SK-N-DZ (cell line): ENCODE measurements around the gene MICAL1. TPM values are rescaled to one million over a fixed set of nuclear protein-coding genes. Genes with fewer than 3 reads are reported as not detected.

Source experiments
- DNase-seq: peaks from one replicate; pipeline ENCODE4 v3.0.0-alpha.2; 2015; ENCODE audit warnings: low spot score
- polyA plus RNA-seq, 2 experiments: library from polyadenylated mRNA; depleted of rRNA; stranded (reverse); fragments of >200 nt; gene quantifications; 2 replicates each; pipeline ENCODE4 v1.2.3, GENCODE V29; 2014

Gene MICAL1, protein sequence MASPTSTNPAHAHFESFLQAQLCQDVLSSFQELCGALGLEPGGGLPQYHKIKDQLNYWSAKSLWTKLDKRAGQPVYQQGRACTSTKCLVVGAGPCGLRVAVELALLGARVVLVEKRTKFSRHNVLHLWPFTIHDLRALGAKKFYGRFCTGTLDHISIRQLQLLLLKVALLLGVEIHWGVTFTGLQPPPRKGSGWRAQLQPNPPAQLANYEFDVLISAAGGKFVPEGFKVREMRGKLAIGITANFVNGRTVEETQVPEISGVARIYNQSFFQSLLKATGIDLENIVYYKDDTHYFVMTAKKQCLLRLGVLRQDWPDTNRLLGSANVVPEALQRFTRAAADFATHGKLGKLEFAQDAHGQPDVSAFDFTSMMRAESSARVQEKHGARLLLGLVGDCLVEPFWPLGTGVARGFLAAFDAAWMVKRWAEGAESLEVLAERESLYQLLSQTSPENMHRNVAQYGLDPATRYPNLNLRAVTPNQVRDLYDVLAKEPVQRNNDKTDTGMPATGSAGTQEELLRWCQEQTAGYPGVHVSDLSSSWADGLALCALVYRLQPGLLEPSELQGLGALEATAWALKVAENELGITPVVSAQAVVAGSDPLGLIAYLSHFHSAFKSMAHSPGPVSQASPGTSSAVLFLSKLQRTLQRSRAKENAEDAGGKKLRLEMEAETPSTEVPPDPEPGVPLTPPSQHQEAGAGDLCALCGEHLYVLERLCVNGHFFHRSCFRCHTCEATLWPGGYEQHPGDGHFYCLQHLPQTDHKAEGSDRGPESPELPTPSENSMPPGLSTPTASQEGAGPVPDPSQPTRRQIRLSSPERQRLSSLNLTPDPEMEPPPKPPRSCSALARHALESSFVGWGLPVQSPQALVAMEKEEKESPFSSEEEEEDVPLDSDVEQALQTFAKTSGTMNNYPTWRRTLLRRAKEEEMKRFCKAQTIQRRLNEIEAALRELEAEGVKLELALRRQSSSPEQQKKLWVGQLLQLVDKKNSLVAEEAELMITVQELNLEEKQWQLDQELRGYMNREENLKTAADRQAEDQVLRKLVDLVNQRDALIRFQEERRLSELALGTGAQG
- polyA plus RNA-seq (2014; cell fraction: cytosol; rRNA removed), result 66.2 and 77.1 TPM in 2 replicates
- polyA plus RNA-seq (2014; cell fraction: nucleus; rRNA removed), result 532 and 756 TPM in 2 replicates

DNA sequence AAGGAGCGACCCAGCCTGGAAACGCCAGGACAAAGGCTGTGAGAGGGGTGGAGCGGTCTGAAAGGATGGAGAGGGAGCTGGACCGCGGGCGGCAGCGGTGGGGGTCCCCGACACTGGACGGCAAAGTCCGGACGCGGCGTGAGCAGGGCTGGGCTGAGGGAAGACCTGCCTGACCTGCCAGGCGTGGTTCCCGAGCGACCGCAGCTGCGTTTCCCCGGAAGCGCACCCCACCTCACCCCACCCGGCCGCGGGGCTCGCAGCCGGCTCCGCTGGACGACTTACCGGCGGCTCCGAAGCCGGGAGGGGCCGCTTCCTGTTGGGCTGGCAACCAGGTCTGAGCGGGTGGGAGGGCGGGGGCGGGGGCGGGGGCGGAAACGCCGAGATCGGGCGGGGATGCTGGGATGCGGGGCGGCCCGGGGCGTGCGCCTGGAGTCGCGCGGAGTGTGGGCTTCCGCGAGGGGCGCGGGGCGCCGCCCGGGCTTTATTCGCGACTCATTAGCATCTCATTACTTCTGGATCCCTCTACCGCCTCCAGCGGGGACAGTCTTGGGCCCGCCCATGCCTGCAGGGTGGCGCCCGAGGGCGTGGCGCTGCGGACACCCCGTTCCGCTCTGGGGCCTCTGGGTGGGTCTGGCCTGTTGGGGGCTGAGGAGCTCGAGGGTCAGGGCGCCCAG lies at the start of gene MICAL1:
TSS of gene MICAL1 (minus strand) at position 336 of the 674 bp plus-strand sequence. CDS start 1,576 bp downstream, outside the sequence.
- peak; percentile 83 for DNase-seq

DNA sequence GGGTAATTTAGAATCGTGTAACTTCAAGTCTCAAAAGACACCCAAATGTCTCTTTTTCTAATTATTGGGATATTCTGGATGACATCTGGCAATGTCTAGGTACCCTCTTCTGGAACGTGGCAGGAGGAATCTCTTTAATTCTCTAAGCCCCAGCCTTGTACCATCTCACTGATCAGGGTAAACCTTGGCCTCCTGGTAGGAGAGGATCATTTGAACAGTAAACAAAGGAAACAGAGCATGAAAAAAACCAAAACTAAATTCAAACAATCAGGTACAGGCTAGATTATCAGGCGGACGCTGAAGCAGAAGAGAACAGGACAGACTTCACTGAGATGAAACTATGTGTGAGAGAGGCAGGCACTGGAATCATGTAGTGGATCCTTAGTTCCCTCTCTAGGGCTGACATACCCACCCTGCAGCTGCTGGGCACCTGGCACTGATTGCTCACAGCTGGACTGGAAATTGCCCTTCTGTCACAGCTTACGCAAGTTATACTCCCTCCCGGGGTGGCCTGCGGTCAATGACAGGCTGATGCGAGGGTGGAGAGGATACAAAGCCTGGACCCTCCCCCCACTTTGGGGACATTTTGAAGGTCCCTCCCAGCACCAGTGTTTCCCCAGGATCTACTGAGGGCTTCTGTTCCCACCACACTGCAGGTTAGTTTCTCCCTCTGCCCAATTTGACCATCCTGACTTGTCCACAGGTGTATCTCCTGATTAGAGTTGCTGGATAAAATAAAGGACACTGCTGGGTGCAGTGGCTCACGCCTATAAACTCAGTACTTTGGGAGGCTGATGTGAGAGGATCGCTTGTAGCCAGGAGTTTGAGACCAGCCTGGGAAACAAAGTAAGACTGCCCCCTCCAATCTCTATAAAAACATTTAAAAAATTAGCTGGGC lies 48.0 kb upstream of the MICAL1 start:
- DNase-seq, result no peak

DNA sequence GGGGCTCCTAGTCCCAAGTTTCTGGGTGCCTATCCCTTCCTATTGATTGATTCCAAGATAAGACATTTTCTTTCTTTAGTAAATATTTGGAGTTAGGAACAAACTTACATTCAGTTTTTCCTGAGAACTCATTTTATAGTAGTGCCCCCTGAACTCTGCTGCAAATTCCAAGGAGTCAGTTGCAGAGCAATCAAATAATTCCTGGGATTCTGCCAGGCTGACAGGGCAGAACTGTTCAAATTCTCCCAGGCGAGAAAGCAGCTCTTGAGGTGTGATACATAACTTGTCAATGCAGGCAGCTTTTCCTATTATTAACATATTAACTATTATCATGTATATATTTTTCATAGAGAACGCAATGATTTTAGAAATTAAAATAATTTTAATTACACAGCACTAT lies 43.4 kb upstream of the MICAL1 start:
- DNase-seq, result no peak

DNA sequence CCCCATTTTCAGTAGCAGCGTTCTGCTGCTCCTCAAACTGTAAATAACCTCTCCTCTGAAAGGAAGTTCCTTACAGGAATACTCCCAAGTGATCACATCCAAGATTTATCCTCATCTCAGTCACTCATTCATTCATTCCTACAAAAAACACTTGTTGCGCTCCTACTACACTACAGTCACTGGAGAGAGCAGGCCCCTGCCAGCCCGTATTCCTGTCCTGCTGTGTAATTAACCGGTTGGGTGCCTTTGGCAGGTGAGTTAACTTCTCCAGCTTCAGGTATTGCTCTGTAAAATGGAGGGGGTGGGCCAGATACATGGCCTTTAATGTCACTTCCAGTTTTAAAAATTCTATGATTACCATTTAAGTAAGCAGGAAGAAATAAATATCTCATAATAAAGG lies 42.5 kb upstream of the MICAL1 start:
- DNase-seq, result no peak

DNA sequence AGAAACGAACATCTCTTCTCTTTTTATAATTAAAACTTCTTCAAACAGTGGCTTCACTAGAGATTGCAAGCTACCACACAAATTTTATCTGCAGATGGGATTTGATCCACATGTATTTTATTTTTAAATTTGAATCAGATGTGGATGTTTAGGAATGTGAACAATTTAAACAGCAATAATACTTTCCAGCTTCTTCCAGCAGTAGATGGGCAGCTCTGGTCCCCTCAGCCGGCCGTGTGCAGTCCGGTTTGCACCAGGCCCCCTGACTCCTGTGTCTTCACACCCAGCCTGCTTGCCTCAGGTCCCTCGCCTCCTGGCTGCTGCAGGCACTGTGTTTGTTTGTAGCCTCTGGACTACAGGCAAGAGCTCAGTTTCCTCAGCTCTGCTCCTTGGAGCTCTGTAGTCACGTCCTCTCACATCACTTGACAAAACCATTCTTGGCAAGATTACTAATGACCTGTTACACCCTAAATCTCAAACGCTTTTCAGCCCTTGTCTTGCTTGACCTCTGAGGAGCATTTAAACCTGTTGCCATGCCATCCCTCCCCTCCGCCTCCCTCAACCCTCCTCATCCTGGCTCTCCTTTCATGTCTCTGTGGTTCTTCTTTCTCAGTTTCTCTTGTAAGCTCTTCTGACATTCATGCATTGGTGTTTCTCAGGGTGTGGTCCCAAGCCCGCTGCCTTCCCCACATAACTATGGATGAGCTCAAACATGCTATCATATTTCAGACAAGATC lies 40.6 kb upstream of the MICAL1 start:
- DNase-seq, result no peak

DNA sequence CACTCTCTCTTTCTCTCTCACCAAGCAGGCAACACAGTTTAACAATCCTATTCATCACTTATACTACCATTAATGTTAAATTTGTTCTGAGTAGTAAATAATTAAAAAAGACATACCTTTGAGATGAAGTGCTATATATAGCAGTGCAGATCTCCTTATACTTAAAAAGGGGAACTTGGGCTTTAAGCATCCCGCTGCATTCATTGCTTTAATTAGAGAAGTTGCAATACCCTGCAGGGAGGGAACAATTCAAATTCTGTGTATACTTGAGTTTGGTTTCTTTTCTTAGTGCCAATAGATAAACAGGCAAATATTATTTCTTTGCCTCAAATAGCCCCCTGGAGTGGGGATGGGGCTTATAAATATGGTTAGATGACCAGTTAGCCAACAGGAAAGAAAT lies 38.3 kb upstream of the MICAL1 start:
- DNase-seq, result no peak

DNA sequence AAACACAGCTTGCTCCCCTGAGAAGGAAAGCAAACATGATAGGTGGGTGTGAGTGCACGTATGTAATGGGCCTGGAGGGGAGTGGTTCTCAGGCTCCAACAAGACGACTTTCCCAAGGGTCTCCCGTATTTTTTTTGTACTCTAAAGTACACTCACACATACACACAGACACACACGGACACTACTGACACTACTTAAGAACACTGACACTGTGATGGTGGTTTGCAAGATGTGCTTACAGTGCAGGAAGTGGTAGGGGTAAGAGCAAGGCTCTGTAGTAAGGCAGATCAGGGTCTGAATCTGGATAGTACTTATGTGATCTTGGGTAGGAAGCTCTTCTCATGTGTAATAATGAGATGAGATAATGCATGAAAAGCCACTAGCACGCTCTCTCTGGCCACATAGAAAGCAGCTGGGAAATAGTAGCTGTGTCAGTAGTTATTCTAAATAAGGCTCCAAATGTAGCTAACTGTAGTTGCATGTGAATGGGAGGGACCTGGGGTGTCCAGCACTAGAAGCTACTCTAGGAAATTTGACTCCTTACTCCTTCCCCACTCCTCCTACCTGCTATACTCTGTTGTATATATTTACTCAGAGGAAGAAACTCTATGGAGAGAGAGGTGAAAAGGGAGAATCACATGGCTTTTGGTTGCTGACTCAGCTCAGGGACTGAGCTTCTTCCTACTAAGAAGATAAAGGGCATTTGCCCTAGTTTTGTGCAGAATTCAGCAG lies 35.8 kb upstream of the MICAL1 start:
- DNase-seq, result no peak

DNA sequence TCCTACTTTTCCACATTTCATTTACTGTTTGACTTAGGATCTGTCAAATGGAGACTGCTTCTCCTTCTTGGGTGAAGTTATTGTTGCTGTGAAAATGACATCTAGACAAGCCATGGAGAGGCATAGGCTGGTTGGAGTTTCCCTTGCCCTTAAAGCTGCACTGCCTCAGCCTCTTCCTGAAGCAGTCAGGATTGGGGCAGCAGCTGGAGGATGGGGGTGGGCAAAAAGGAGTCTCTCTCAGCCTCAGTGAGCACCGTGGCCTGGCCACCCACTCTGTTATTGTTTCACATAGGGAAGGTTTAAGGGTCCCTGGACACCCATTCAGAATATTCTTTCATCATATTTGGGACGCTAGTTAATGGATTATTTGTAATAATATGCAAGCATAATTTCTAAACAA lies 35.1 kb upstream of the MICAL1 start:
- no peak for DNase-seq

DNA sequence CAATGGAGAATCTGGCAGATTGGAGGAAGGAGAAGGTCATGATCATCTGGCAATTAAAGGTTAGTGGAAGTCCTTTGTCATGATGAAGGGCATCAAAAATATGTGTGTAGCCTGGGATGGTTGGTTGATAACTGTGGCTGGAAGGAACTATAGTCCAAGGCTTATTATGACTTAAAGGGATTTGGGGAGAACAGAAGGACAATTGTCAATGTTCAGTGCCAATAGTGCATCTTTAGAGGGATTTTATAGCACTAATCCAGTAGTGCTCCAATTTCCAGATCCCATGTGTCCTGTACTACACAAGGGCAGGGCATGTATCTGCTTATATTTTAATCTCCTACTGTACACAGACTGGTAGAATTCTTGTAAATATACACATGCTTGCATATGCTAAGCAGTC lies 32.4 kb upstream of the MICAL1 start:
- DNase-seq, result no peak

DNA sequence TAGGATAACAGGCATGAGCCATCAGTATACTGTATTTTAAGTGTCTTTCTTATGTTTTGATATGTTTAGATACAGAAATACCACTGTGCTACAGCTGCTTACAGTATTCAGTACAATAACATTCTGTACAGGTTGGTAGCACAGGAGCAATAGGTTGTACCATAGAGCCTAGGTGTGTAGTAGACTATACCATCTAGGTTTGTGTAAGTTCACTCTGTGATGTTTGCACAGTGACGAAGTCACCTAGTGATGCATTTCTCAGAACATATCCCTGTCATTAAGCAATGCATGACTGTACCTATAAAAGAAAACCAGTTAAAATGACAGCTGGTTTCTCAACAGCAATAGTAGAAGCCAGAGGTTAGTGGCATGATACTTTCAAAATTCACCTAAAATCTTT lies 30.5 kb upstream of the MICAL1 start:
- no peak for DNase-seq

DNA sequence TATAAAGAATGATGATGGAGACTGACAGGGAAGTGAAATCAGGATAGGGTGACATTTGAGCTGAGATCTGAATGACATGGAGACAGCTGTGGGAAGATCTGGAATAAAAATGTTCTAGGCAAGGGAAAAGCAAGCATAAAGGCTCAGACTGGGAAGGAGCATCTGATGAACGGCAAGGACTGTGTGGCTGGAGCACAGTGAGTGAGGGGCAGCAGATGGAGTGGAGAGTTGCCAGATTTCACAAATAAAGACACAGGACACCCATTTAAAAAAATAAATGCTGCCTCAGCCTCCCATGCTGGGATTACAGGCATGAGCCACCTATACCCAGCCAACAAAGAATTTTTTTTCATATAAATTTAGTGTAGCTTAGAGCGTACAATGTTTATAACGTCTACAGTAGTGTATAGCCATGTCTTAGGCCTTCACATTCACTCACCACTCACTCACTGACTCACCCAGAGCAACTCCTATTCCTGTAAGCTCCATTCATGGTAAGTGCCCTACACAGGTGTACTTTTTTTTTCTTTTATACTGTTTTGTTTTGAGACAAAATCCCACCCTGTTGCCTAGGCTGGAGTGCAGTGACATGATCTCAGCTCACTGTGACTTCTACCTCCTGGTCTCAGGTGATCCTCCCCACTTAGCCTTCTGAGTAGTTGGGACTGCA lies 29.8 kb upstream of the MICAL1 start:
- no peak for DNase-seq

DNA sequence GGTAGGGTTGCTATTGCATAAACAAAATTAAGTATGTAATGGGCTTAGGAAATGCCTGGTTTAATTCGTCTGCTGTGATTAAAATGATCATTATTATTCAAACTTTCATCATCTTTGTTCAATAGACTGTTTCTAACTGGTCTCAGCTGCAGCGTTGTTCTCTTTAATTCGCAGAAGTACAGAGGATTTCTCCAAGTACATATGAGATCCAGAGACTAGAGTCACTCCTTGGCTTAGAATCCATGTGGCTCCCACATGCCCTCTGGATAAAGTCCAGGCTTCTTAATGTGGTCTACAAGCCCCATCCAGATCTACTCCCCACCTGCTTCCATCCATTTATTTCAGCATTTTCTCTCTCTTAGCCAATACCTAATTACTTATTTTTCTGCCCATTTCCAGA lies 28.6 kb upstream of the MICAL1 start:
- no peak for DNase-seq

DNA sequence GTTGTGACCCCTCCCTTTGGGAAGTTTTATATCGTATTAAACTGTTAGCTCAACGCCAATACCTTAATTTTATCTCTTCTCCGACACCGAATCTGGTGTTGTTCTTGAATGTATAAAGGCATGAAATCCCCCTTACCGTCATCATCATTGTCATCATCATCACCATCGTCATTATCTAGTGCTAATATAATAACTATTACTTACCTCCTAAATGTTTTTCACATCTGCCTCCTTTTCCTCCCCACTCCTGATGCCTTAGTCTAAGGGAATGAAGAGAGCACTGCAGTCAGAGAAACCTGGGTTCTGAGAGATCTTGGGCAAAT lies 28.1 kb upstream of the MICAL1 start:
- DNase-seq, result no peak

DNA sequence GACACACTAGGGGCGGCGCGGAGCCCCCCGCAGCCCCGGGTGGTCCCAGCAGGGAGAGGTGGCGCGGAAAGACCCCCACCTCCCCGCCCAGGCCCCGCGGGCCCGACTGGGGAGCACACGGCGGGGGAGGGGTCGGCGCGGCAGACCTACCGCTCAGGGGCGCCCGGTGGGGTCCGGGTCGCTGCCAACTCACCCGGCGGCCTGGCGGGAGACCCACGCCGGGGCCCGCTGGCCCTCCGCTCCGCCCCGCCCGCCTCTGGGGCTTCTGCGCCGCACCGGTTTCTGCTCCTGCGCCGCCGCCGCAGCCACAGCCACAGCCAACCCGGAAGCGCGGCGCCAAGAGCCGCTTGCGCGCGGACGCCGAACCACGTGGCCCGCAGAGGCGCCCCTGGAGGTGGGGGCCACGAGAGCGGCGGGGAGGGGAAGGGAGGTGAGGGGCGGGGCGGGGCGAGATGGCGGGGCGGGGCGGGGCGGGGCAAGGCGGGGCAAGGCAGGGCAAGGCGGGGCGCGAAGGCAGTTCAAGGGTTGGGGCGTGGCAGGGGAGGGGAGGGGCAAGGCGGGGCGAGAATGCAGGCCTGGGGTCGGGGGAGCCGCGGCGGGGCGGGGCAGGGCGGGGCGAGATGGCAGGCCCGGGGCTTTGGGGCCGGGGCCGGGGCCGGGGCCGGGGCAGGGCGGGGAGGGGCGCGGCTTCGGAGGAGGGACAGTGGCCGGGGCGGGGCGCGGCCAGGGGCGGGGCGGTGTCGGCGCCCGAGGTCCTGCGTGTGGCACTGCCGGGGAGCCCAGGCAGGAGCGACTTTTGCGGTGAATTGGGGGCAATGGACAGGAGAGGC lies 27.5 kb upstream of the MICAL1 start, which contains the start of gene ZBTB24:
TSS of gene ZBTB24 (minus strand) at position 315 of the 830 bp plus-strand sequence. CDS start 1,193 bp downstream, outside the sequence.
- DNase-seq, result peak; percentile 87

DNA sequence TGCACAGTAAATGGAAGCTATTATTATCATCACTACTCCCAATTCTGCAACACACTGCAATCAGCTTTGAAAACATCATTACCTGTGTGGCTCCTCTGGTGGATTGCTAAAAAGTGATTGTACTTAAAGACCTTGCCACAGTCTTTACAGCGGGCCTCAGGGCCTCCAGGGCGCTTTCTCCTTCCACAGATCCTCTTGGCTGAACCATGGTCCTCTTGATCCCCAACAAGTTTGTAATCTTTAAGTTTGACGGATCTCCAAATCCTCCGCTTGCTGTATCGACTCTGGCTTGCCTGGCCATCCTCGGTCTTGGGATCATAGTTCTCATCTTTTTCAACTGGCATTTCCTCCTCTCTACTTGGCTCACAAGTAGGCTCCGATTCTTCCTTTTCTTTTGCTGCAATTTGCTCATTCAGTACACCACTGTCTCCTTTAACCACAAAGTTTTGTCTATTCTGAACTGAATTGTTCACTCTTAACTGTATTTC lies 25.5 kb upstream of the MICAL1 start:
- no peak for DNase-seq

DNA sequence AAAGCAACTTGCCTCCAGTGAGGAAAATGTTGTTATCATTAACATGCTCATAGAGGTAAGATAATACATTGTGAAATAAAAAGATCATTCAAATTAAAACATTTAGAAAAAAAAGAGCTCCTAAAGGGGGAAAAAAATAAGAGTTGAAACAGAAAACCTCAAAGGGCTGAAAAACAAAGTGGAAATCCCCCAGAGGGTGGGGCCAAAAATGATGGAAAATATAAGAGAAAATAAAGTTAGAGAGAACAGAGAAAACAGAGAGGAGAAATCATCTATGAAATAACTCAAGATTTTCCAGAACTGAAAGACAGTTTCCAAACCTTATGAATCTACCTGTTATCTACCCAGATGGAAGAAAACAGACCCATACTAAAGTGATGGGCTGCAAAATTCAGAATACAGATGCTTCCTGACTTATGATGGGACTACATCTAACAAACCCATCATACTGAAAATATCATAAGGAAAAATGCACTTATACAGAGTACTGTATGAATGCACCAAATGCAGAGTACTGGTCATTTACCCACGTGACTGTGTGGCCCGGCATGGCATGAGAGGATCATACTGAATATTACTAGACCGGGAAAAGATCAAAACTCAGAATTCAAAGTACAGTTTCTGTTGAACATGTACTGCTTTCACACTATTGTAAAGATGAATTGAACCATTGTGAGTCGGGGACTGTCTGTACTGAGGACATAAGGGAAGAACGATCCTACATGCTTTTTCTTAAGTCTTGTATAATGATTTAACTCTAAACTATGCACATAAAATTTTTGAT lies 23.5 kb upstream of the MICAL1 start:
- no peak for DNase-seq
